Sigmoid colon (tissue), 7 donors: Measurements from ENCODE around the gene ALDH1A1. TPM values are rescaled to one million over a fixed set of nuclear protein-coding genes. Genes with fewer than 3 reads are reported as not detected.

Source experiments
- DNase-seq: peaks from one replicate; pipeline ENCODE4 v3.0.0-alpha.2; 2019
- H3K27ac ChIP-seq, 4 donors: fragments of 200-600 bp; sonication (generic); one replicate each; pipeline ENCODE4 v1.5.1; 2016 to 2019; ENCODE audit warnings: mild to moderate bottlenecking in 1 of 4
- H3K27me3 ChIP-seq, 3 donors: fragments of 200-600 bp; sonication (generic); one replicate each; pipeline ENCODE4 v1.5.1; 2019; ENCODE audit warnings: mild to moderate bottlenecking in 1 of 3
- H3K36me3 ChIP-seq, 4 donors: fragments of 200-600 bp; sonication (generic); one replicate each; pipeline ENCODE4 v1.5.1; 2016 to 2019
- H3K4me1 ChIP-seq, 4 donors: fragments of 200-600 bp; sonication (generic); one replicate each; pipeline ENCODE4 v1.5.1; 2017 to 2019
- H3K4me3 ChIP-seq, 4 donors: fragments of 200-600 bp; sonication (generic); one replicate each; pipeline ENCODE4 v1.5.1; 2017 to 2019; ENCODE audit warnings: mild to moderate bottlenecking in 2 of 4, moderate library complexity in 1 of 4
- H3K9me3 ChIP-seq, 4 donors: fragments of 200-600 bp in 3 of 4; sonication (generic) in 3 of 4; one replicate each; pipeline versions ENCODE4 v1.5.1 to v1.6.1; 2013 to 2019
- CTCF ChIP-seq, 4 experiments: fragments of 450-650 bp in 3 of 4; fragments of 200-600 bp in 1 of 4; IDR thresholded peaks; one replicate each; pipeline ENCODE4 v1.5.1; 2016 to 2019; ENCODE audit warnings: antibody characterized with exemption in 4 of 4, mild to moderate bottlenecking in 3 of 4, moderate library complexity in 2 of 4
- EP300 ChIP-seq, 4 donors: sonication (generic); formaldehyde crosslinking; IDR thresholded peaks; one replicate each; pipeline ENCODE4 v1.6.1; 2017; ENCODE audit warnings: antibody characterized with exemption in 4 of 4
- POLR2A ChIP-seq, 2 donors: fragments of 450-650 bp; IDR thresholded peaks; one replicate each; pipeline ENCODE4 v1.6.1; 2016; ENCODE audit warnings: antibody characterized with exemption in 2 of 2, mild to moderate bottlenecking in 2 of 2, moderate library complexity in 2 of 2
- POLR2AphosphoS5 ChIP-seq, 4 donors: sonication (generic); formaldehyde crosslinking; IDR thresholded peaks; one replicate each; pipeline ENCODE4 v1.6.1; 2017; ENCODE audit warnings: antibody characterized with exemption in 4 of 4
- WGBS, 2 donors: extraction: QIAGEN DNeasy Blood & Tissue Kit; methylation state at CpG; one replicate each; pipeline ENCODE4 v1.1.7; 2013; 5-methylcytosine and 5-hydroxymethylcytosine counted together
- intact Hi-C: fragments of 100-400 bp; cut with DNase I; formaldehyde crosslinking; loops from one replicate; pipeline ENCODE4 v1.15.1; 2023
- polyA plus RNA-seq, 3 donors: library from polyadenylated mRNA; stranded (reverse); fragments of 200-250 nt; gene quantifications; one replicate each; pipeline ENCODE4 v1.2.3, GENCODE V29; 2013
- total RNA-seq, 4 donors: library from RNA; depleted of rRNA; stranded (reverse); fragments of >200 nt; gene quantifications; one replicate each; pipeline ENCODE4 v1.1.0, GENCODE V29; 2016
- donor health status: healthy with polysubstance abuse.
- donor health status: Bipolar disorder and iron deficiency.
- donor health status: healthy.

The ALDH1A1 gene
- total RNA-seq = 100 to 1,000 TPM; 241 to 353 (median 300) TPM
- 100 to 1,000 TPM in 2 of 3 donors, 10 to 100 TPM in 1; 52.6 to 186 (median 166) TPM for polyA plus RNA-seq

- peak within 1 kb of the TSS; percentile 64 to 88 (median 80) for H3K27ac ChIP-seq
- intact Hi-C loops = loop anchor here (5.0 kb wide), 3 partner anchors 69 to 129 kb away; no protein-coding TSS in a partner anchor
- TF ChIP-seq POLR2A (IDR thresholded peaks at IDR 0.05) = peak; percentile 55 to 74
- TF ChIP-seq POLR2AphosphoS5 (IDR thresholded peaks at IDR 0.05) = peak; percentile 68 to 96 (median 89)
- no peak for TF ChIP-seq EP300 (IDR thresholded peaks at IDR 0.05)
- H3K27me3 ChIP-seq = no peaks in the 10 kb centered on the region
- WGBS, 2 donors = 3 to 6% methylated on average over 9 of the region's 9 CpGs
- no peak for DNase-seq
- H3K36me3 ChIP-seq = no peaks in the 10 kb centered on the region
- H3K4me1 ChIP-seq = peaks cover 0 to 30% (median 16%) of the 10 kb centered on the region in 4 donors
- no peaks in the 10 kb centered on the region for H3K9me3 ChIP-seq
- peak within 1 kb of the TSS; percentile 44 to 58 (median 49) for H3K4me3 ChIP-seq
These were observed at the start of gene ALDH1A1 for GRCh38 chr9:72952914-72953313. Gene ALDH1A1, minus strand, starts transcription at chr9:72953053. Its CDS starts 53 bp downstream, at chr9:72953000.

- WGBS, 2 donors = 95 to 97% methylated on average over 3 of the region's 3 CpGs
- no peaks in the 10 kb centered on the region for H3K4me1 ChIP-seq
- DNase-seq = no peak
- no peaks in the 10 kb centered on the region for H3K9me3 ChIP-seq
- H3K4me3 ChIP-seq = no peak overlapping the region
- no peaks in the 10 kb centered on the region for H3K36me3 ChIP-seq
- H3K27ac ChIP-seq = no peak overlapping the region
- no peaks in the 10 kb centered on the region for H3K27me3 ChIP-seq
- TF ChIP-seq POLR2AphosphoS5 (IDR thresholded peaks at IDR 0.05) (no peak), CTCF (IDR thresholded peaks at IDR 0.05) (no peak), EP300 (IDR thresholded peaks at IDR 0.05) (no peak)
- intact Hi-C loops = no loop called here
These were observed 49.0 kb upstream of the ALDH1A1 start for GRCh38 chr9:73001860-73002259.

- TF ChIP-seq EP300 (IDR thresholded peaks at IDR 0.05) (no peak), POLR2A (IDR thresholded peaks at IDR 0.05) (no peak), CTCF (IDR thresholded peaks at IDR 0.05) (no peak), POLR2AphosphoS5 (IDR thresholded peaks at IDR 0.05) (no peak)
- H3K4me1 ChIP-seq = no peaks in the 10 kb centered on the region
- no peaks in the 10 kb centered on the region for H3K36me3 ChIP-seq
- no peak overlapping the region for H3K27ac ChIP-seq
- no peak for DNase-seq
- H3K9me3 ChIP-seq = no peaks in the 10 kb centered on the region
- no peak overlapping the region for H3K4me3 ChIP-seq
- WGBS, 2 donors = 88% methylated on average over 4 of the region's 4 CpGs
- intact Hi-C loops = no loop called here
- no peaks in the 10 kb centered on the region for H3K27me3 ChIP-seq
These were observed 45.5 kb upstream of the ALDH1A1 start for GRCh38 chr9:72998363-72998762.

- no peak for TF ChIP-seq EP300 (IDR thresholded peaks at IDR 0.05)
- no peak for TF ChIP-seq POLR2A (IDR thresholded peaks at IDR 0.05)
- TF ChIP-seq CTCF (IDR thresholded peaks at IDR 0.05) = no peak
- TF ChIP-seq POLR2AphosphoS5 (IDR thresholded peaks at IDR 0.05) = no peak
These were observed 44.6 kb upstream of the ALDH1A1 start for GRCh38 chr9:72997387-72997995.

GRCh38 chr9:72996684-72997314 lies 43.9 kb upstream of the ALDH1A1 start:
- no peak for TF ChIP-seq POLR2AphosphoS5 (IDR thresholded peaks at IDR 0.05)
- TF ChIP-seq CTCF (IDR thresholded peaks at IDR 0.05) = no peak
- TF ChIP-seq POLR2A (IDR thresholded peaks at IDR 0.05) = no peak
- no peak for TF ChIP-seq EP300 (IDR thresholded peaks at IDR 0.05)
- Histone ChIP-seq H3K4me3 (no peak overlapping the region), H3K9me3 (no peaks in the 10 kb centered on the region), H3K4me1 (no peaks in the 10 kb centered on the region), H3K36me3 (no peaks in the 10 kb centered on the region), H3K27me3 (no peaks in the 10 kb centered on the region), H3K27ac (no peak overlapping the region)
- DNase-seq = no peak
- intact Hi-C loops = no loop called here

More at GRCh38 chr9:72997387-72997995, 44.6 kb upstream of the ALDH1A1 start:
- Histone ChIP-seq H3K9me3 (no peaks in the 10 kb centered on the region), H3K4me1 (no peaks in the 10 kb centered on the region), H3K27ac (no peak overlapping the region), H3K4me3 (no peak overlapping the region), H3K36me3 (no peaks in the 10 kb centered on the region), H3K27me3 (no peaks in the 10 kb centered on the region)
- 30 to 49% methylated on average over 9 of the region's 9 CpGs for WGBS, 2 donors
- DNase-seq = no peak
- intact Hi-C loops = no loop called here
